ENCODE measurements around the gene ARL13A. TPM values are rescaled to one million over a fixed set of nuclear protein-coding genes. Genes with fewer than 3 reads are reported as not detected.

Gene ARL13A
- total RNA-seq, 1 experiment from 2014 or later, result not detected

DNA sequence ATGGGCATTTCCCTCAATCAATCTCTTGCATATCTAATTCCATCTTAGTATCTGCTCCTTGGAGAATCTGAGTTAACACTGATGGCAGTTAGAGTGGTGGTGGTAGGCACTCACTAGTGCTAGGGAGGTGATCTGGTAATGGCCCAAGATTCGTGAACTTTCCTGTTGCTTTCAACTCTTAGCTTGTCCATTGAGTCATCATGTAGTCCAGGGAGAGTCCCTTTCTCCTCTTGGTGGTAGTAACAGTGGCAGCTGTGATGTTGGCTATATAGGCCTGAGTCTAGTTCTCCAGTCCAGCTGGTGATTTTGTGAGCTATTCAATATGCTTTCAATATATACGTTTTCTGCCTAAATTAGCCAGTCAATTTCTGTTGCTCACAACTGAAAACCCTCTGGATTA is 33.7 kb upstream of the ARL13A start:
- H3K9me3 ChIP-seq, result no peaks in the 10 kb centered on the region
- BruUV-seq (replicated peaks), result no TSS peak
- ChIA-PET CTCF (no interaction called here), POLR2A (no interaction called here)
- Mint-ChIP-seq H3K9me3 (ENCODE audit: unreplicated experiment) (peaks cover 15% of the 10 kb centered on the region), H3K36me3 (ENCODE audit: insufficient read depth, unreplicated experiment) (peaks cover 5% of the 10 kb centered on the region), H3K4me3 (ENCODE audit: unreplicated experiment) (no peak overlapping the region), H3K27me3 (ENCODE audit: insufficient read depth, unreplicated experiment) (no peaks in the 10 kb centered on the region), H3K4me1 (ENCODE audit: low read depth, unreplicated experiment) (no peaks in the 10 kb centered on the region), H3K27ac (ENCODE audit: unreplicated experiment) (no peak overlapping the region)
- H3K4me1 ChIP-seq, result no peaks in the 10 kb centered on the region
- no peaks in the 10 kb centered on the region for H3K27me3 ChIP-seq (replicated peaks; ENCODE audit: control insufficient read depth, insufficient read depth, low read length)
- DNase-seq, result no peak
- no peak overlapping the region for H3K4me3 ChIP-seq (ENCODE audit: low read depth, low read length)
- intact Hi-C loops (cut with micrococcal nuclease; ENCODE audit: unreplicated experiment), result no loop called here
- TF ChIP-seq, protein P1, sequence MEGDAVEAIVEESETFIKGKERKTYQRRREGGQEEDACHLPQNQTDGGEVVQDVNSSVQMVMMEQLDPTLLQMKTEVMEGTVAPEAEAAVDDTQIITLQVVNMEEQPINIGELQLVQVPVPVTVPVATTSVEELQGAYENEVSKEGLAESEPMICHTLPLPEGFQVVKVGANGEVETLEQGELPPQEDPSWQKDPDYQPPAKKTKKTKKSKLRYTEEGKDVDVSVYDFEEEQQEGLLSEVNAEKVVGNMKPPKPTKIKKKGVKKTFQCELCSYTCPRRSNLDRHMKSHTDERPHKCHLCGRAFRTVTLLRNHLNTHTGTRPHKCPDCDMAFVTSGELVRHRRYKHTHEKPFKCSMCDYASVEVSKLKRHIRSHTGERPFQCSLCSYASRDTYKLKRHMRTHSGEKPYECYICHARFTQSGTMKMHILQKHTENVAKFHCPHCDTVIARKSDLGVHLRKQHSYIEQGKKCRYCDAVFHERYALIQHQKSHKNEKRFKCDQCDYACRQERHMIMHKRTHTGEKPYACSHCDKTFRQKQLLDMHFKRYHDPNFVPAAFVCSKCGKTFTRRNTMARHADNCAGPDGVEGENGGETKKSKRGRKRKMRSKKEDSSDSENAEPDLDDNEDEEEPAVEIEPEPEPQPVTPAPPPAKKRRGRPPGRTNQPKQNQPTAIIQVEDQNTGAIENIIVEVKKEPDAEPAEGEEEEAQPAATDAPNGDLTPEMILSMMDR (IDR thresholded peaks at IDR 0.05; ENCODE audit: insufficient read depth in 1 of 2, low read depth in 1 of 2, low read length in 1 of 2, severe bottlenecking in 1 of 2, unreplicated experiment in 1 of 2), result no peak
- H3K36me3 ChIP-seq (ENCODE audit: control insufficient read depth, insufficient read depth, low read length), result no peaks in the 10 kb centered on the region

DNA sequence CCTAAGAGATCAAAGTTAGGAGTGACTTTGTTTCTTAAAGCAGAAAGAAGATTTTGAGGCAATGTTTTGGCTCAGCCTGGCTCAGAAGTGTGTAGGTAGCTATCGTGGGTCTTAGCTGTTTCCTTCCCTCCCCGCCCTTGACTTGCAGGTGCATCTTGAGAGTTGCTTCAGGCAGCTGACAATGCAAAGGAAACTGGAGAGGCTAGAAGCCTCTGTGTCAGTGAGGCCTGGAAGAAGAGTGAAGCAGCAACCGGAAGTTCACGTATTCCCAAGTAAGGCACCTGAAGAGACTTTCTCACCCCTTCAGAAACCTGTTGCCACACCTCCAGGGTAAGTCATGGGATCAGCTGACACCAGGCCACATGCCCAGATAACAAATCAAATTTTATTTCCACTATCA is 30.2 kb upstream of the ARL13A start:
- CTCF ChIA-PET, result no interaction called here
- H3K9me3 Mint-ChIP-seq (ENCODE audit: unreplicated experiment), result no peaks in the 10 kb centered on the region

DNA sequence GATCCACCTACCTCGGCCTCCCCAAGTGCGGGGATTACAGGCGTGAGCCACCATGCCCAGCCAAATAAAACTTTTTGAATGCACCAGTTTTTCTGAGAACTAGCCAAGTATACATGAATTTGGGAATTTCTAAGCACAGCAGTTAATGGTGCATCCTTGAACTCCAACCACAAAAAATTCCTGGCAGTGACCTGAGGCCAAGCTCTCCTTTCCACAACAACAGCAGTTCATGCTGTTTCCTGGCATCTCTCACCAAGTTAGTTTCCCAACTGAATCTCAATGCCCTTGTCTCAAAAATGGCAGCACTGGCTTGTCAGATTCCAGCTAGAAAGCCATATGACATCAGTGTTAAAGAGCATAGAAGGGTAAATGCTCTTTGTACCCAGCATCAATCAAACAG is 24.9 kb upstream of the ARL13A start:
- Mint-ChIP-seq H3K36me3 (ENCODE audit: insufficient read depth, unreplicated experiment) (no peaks in the 10 kb centered on the region), H3K4me3 (ENCODE audit: unreplicated experiment) (no peak overlapping the region), H3K4me1 (ENCODE audit: low read depth, unreplicated experiment) (no peaks in the 10 kb centered on the region), H3K9me3 (ENCODE audit: unreplicated experiment) (no peaks in the 10 kb centered on the region), H3K27me3 (ENCODE audit: insufficient read depth, unreplicated experiment) (no peaks in the 10 kb centered on the region), H3K27ac (ENCODE audit: unreplicated experiment) (no peak overlapping the region)
- intact Hi-C loops (cut with micrococcal nuclease; ENCODE audit: unreplicated experiment), result no loop called here
- ChIA-PET CTCF (no interaction called here), POLR2A (no interaction called here)
- H3K4me3 ChIP-seq (ENCODE audit: low read depth, low read length), result no peak overlapping the region
- no peaks in the 10 kb centered on the region for H3K36me3 ChIP-seq (ENCODE audit: control insufficient read depth, insufficient read depth, low read length)
- no TSS peak for BruUV-seq (replicated peaks)
- DNase-seq, result no peak
- TF ChIP-seq, protein P1 (IDR thresholded peaks at IDR 0.05; ENCODE audit: insufficient read depth in 1 of 2, low read depth in 1 of 2, low read length in 1 of 2, severe bottlenecking in 1 of 2, unreplicated experiment in 1 of 2), result no peak
- H3K9me3 ChIP-seq, result no peaks in the 10 kb centered on the region
- no peaks in the 10 kb centered on the region for H3K27me3 ChIP-seq (replicated peaks; ENCODE audit: control insufficient read depth, insufficient read depth, low read length)
- H3K4me1 ChIP-seq, result no peaks in the 10 kb centered on the region

More for the DNA sequence above, 30.2 kb upstream of the ARL13A start:
- no peak for DNase-seq
- no peaks in the 10 kb centered on the region for H3K4me1 Mint-ChIP-seq (ENCODE audit: low read depth, unreplicated experiment)
- no peak overlapping the region for H3K4me3 Mint-ChIP-seq (ENCODE audit: unreplicated experiment)
- Histone ChIP-seq H3K9me3 (no peaks in the 10 kb centered on the region), H3K4me1 (no peaks in the 10 kb centered on the region), H3K36me3 (ENCODE audit: control insufficient read depth, insufficient read depth, low read length) (no peaks in the 10 kb centered on the region), H3K27me3 (replicated peaks; ENCODE audit: control insufficient read depth, insufficient read depth, low read length) (no peaks in the 10 kb centered on the region), H3K4me3 (ENCODE audit: low read depth, low read length) (no peak overlapping the region)
- POLR2A ChIA-PET, result no interaction called here
- TF ChIP-seq, protein P1 (IDR thresholded peaks at IDR 0.05; ENCODE audit: insufficient read depth in 1 of 2, low read depth in 1 of 2, low read length in 1 of 2, severe bottlenecking in 1 of 2, unreplicated experiment in 1 of 2), result no peak
- H3K36me3 Mint-ChIP-seq (ENCODE audit: insufficient read depth, unreplicated experiment), result no peaks in the 10 kb centered on the region
- H3K27me3 Mint-ChIP-seq (ENCODE audit: insufficient read depth, unreplicated experiment), result no peaks in the 10 kb centered on the region
- H3K27ac Mint-ChIP-seq (ENCODE audit: unreplicated experiment), result no peak overlapping the region
- no TSS peak for BruUV-seq (replicated peaks)
- intact Hi-C loops (cut with micrococcal nuclease; ENCODE audit: unreplicated experiment), result no loop called here

Measured in Caco-2 (cell line).